ENCODE measurements around the gene CPNE6.

CPNE6 gene

GRCh38 chr14:24070285-24071143 is 848 bp upstream of the CPNE6 start:
- no peak for TF ChIP-seq POLR2A (IDR thresholded peaks at IDR 0.05; ENCODE audit: low read depth, low read length)
- FAIRE-seq (no peak), DNase-seq (ENCODE audit: insufficient read length, low spot score) (no peak)

- DNase-seq (ENCODE audit: insufficient read length, low spot score) (no peak), FAIRE-seq (no peak)
- TF ChIP-seq POLR2A (IDR thresholded peaks at IDR 0.05; ENCODE audit: low read depth, low read length) = no peak
These were observed 571 bp downstream of the CPNE6 start for GRCh38 chr14:24071836-24072430.

DNA sequence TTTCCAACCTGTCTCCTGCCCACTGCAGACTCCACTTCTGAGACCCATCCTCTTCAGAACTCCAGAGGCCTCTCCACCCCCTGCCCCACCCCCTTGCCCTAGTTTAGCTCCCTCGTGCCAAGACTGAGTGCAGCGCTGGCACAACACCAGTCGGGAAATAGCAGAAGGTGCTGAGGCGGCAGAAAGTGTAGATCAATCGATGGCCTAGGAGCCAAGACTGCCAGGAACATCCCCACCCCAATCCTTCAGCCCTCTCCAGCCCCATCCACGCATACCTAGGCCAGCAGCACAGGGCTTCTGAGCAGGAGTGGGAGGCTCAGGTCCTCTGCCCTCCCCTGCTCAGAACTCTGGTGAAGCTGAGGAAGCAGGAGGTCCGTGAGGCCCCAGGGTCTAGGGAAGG is 1.1 kb downstream of the CPNE6 start:
- TF ChIP-seq POLR2A (IDR thresholded peaks at IDR 0.05; ENCODE audit: low read depth, low read length) = no peak
- FAIRE-seq (no peak), DNase-seq (ENCODE audit: insufficient read length, low spot score) (no peak)

DNA sequence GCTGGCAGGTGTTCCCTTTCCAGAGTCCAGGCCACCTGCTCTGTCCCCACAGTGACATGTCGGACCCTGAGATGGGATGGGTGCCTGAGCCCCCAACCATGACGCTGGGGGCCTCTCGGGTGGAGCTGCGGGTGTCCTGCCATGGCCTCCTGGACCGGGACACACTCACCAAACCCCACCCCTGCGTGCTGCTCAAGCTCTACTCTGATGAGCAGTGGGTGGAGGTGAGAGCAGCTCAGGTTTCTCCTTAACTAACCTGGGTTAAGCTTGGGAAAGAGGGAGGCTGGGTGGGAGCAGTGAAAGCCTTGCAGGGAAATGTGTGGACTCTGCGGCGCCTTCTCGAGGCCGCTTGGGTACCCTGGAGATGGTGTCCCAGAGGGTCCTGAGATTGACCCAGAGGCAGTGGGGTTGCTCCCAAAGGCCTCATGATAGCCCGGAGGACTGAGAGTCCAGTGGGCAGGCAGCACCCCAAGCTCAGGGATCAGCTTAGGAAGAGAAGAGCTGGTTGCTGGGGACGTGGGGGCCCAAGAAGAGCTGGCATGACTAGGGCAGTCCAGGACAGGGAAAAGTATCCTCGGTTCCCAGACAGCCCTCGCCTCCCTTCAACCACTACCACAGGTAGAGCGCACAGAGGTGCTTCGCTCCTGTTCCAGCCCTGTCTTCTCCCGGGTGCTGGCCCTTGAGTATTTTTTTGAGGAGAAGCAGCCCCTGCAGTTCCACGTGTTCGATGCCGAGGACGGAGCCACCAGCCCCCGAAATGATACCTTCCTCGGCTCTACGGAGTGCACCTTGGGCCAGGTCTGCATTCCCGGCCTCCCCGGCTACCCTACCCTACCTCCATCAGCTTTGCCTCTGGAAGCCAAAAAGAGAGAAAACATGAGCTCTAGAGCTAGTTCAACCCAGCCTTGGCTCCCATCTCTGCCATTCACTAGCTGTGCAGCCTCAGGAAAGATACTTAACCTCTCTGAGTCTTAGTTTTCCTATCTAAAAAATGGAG is 1.8 kb downstream of the CPNE6 start:
- no peak for TF ChIP-seq POLR2A (IDR thresholded peaks at IDR 0.05; ENCODE audit: low read depth, low read length)
- DNase-seq (ENCODE audit: insufficient read length, low spot score) = no peak
- no peak for FAIRE-seq

GRCh38 chr14:24074625-24075484 is 3.5 kb downstream of the CPNE6 start:
- FAIRE-seq = no peak
- DNase-seq (ENCODE audit: insufficient read length, low spot score) = no peak
- TF ChIP-seq POLR2A (IDR thresholded peaks at IDR 0.05; ENCODE audit: low read depth, low read length) = no peak

GRCh38 chr14:24075485-24076301 is 4.3 kb downstream of the CPNE6 start:
- TF ChIP-seq POLR2A (IDR thresholded peaks at IDR 0.05; ENCODE audit: low read depth, low read length) = no peak
- no peak for DNase-seq (ENCODE audit: insufficient read length, low spot score)
- FAIRE-seq = no peak

DNA sequence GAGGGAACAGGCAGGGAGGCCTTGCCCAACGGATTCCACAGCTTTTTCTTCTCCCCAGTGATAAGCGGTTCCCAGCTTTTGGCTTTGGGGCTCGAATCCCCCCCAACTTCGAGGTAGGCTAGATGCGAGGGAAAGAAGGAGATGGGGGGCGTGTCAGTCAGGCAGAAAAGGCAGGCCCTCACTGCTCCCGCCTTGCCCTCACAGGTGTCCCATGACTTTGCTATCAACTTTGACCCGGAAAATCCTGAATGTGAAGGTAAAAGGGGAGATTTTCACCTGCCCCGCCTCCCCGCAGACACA is 4.9 kb downstream of the CPNE6 start:
- DNase-seq (ENCODE audit: insufficient read length, low spot score) (no peak), FAIRE-seq (no peak)
- no peak for TF ChIP-seq POLR2A (IDR thresholded peaks at IDR 0.05; ENCODE audit: low read depth, low read length)

DNA sequence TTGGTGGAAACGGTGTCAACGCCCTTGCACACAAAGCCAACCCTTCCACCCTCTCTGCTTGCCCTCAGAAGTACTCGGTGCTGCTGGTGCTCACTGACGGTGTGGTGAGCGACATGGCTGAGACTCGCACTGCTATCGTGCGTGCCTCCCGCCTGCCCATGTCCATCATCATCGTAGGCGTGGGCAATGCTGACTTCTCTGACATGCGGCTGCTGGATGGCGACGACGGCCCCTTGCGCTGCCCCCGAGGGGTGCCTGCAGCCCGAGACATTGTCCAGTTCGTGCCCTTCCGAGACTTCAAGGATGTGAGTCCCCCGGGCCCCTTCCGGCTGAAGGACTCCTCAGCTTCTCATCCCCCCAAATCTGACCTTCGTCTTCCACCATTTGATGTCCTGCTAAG is 5.7 kb downstream of the CPNE6 start:
- no peak for FAIRE-seq

GRCh38 chr14:24078146-24078545 is 6.8 kb downstream of the CPNE6 start:
- FAIRE-seq (no peak), DNase-seq (ENCODE audit: insufficient read length, low spot score) (no peak)
- no peak for TF ChIP-seq POLR2A (IDR thresholded peaks at IDR 0.05; ENCODE audit: low read depth, low read length)

More for the DNA sequence above, 5.7 kb downstream of the CPNE6 start:
- no peak for DNase-seq (ENCODE audit: insufficient read length, low spot score)
- no peak for TF ChIP-seq POLR2A (IDR thresholded peaks at IDR 0.05; ENCODE audit: low read depth, low read length)

- FAIRE-seq (no peak), DNase-seq (ENCODE audit: insufficient read length, low spot score) (no peak)
- TF ChIP-seq POLR2A (IDR thresholded peaks at IDR 0.05; ENCODE audit: low read depth, low read length) = no peak
These were observed 8.3 kb downstream of the CPNE6 start for GRCh38 chr14:24079491-24080141.

DNA sequence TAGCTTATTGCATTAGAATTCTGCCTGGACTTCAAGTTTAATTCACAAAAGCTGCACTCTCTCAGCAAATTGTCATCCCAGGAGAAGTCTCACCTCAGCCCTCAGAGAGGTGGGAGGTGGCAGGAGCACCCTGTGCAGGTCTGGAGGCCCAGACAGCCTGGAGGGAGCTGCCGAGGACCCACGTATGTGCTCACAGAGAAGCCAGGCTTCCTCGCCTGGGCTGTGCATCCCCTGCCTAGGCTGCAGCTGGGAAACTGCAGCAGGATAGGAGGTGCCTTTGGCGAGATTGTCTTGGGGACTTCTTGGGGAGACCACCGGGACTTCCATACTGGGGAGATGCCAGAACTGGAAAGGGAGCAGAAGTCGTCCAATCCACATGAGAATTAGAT is 8.8 kb downstream of the CPNE6 start:
- no peak for TF ChIP-seq POLR2A (IDR thresholded peaks at IDR 0.05; ENCODE audit: low read depth, low read length)
- DNase-seq (ENCODE audit: insufficient read length, low spot score) (no peak), FAIRE-seq (no peak)
